Measurements from ENCODE around the gene FKBP7. TPM values are rescaled to one million over a fixed set of nuclear protein-coding genes. Genes with fewer than 3 reads are reported as not detected.

The FKBP7 gene
- total RNA-seq, 1 donor from 2014 or later, result 16.0 TPM

Other genes with a start within 250 kb of the FKBP7 start
- gene PRKRA, start 27.4 kb downstream of the FKBP7 start, total RNA-seq, result 29.7 and 31.5 TPM in 2 replicates
- gene PJVK, start 27.2 kb downstream of the FKBP7 start, total RNA-seq, result 0.39 and 0.51 TPM in 2 replicates
- gene PLEKHA3, start 1.9 kb upstream of the FKBP7 start, total RNA-seq, result 5.0 and 6.8 TPM in 2 replicates

Data from dermis microvascular lymphatic vessel endothelial cell (primary cell).